ENCODE data around the gene ELP5.

GRCh38 chr17:7208027-7208571 lies 43.9 kb upstream of the ELP5 start:
- no peak for TF ChIP-seq CREB1 (IDR thresholded peaks at IDR 0.05; ENCODE audit: low read depth)
- TF ChIP-seq, protein P1, sequence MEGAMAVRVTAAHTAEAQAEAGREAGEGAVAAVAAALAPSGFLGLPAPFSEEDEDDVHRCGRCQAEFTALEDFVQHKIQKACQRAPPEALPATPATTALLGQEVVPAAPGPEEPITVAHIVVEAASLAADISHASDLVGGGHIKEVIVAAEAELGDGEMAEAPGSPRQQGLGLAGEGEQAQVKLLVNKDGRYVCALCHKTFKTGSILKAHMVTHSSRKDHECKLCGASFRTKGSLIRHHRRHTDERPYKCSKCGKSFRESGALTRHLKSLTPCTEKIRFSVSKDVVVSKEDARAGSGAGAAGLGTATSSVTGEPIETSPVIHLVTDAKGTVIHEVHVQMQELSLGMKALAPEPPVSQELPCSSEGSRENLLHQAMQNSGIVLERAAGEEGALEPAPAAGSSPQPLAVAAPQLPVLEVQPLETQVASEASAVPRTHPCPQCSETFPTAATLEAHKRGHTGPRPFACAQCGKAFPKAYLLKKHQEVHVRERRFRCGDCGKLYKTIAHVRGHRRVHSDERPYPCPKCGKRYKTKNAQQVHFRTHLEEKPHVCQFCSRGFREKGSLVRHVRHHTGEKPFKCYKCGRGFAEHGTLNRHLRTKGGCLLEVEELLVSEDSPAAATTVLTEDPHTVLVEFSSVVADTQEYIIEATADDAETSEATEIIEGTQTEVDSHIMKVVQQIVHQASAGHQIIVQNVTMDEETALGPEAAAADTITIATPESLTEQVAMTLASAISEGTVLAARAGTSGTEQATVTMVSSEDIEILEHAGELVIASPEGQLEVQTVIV (IDR thresholded peaks at IDR 0.05; ENCODE audit: borderline replicate concordance, partially characterized antibody): no peak
- TF ChIP-seq, protein P2, sequence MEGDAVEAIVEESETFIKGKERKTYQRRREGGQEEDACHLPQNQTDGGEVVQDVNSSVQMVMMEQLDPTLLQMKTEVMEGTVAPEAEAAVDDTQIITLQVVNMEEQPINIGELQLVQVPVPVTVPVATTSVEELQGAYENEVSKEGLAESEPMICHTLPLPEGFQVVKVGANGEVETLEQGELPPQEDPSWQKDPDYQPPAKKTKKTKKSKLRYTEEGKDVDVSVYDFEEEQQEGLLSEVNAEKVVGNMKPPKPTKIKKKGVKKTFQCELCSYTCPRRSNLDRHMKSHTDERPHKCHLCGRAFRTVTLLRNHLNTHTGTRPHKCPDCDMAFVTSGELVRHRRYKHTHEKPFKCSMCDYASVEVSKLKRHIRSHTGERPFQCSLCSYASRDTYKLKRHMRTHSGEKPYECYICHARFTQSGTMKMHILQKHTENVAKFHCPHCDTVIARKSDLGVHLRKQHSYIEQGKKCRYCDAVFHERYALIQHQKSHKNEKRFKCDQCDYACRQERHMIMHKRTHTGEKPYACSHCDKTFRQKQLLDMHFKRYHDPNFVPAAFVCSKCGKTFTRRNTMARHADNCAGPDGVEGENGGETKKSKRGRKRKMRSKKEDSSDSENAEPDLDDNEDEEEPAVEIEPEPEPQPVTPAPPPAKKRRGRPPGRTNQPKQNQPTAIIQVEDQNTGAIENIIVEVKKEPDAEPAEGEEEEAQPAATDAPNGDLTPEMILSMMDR (IDR thresholded peaks at IDR 0.05 in 2 of 3, conservative IDR thresholded peaks at IDR 0.05 in 1 of 3; ENCODE audit: control insufficient read depth in 2 of 3, extremely low read depth in 1 of 3, insufficient read depth in 1 of 3, low read depth in 3 of 3, low read length in 3 of 3): no peak
- TF ChIP-seq RCOR1 (conservative IDR thresholded peaks at IDR 0.05; ENCODE audit: low read depth, low read length): no peak
- TF ChIP-seq, protein P3, sequence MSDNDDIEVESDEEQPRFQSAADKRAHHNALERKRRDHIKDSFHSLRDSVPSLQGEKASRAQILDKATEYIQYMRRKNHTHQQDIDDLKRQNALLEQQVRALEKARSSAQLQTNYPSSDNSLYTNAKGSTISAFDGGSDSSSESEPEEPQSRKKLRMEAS (IDR thresholded peaks at IDR 0.05; ENCODE audit: low read depth, low read length): no peak
- TF ChIP-seq SMC3 (IDR thresholded peaks at IDR 0.05; ENCODE audit: borderline replicate concordance, low read length): no peak
- TF ChIP-seq TARDBP (IDR thresholded peaks at IDR 0.05; ENCODE audit: borderline replicate concordance): no peak
- no peak for TF ChIP-seq POLR2AphosphoS5 (IDR thresholded peaks at IDR 0.05; ENCODE audit: low read length)
- no peak for TF ChIP-seq POU2F2 (IDR thresholded peaks at IDR 0.05; ENCODE audit: borderline replicate concordance, low read depth, low read length)
- no peak for TF ChIP-seq EZH2 (IDR thresholded peaks at IDR 0.05; ENCODE audit: borderline replicate concordance, control insufficient read depth, low read depth, low read length)
